ENCODE measurements around the gene PXDN. TPM values are rescaled to one million over a fixed set of nuclear protein-coding genes. Genes with fewer than 3 reads are reported as not detected.

PXDN gene
- total RNA-seq, 8 experiments from 2014 or later = 0.46 to 80.9 (median 45.0) TPM

GRCh38 chr2:1674276-1674675, 70.0 kb downstream of the PXDN start:
- no peaks in the 10 kb centered on the region for H3K4me1 ChIP-seq (replicated peaks in 1 of 2)
- no peak overlapping the region for H3K4me3 ChIP-seq
- no peak overlapping the region for H3K27ac ChIP-seq
- 51 to 93% (median 89%) methylated on average over 2 to 5 of the region's 9 CpGs; no CpG with 5 or more reads in 5 of the 10 experiments for WGBS, 10 experiments
- in situ Hi-C loops (cut with MboI; ENCODE audit: low pct_unique_long_range_greater_than_20kb in 2 of 9, low sequenced_read_pairs in 9 of 9, unreplicated experiment in 9 of 9) = no loop called here
- no peak for ATAC-seq (replicated peaks in 6 of 8)

GRCh38 chr2:1673160-1673944, 71.0 kb downstream of the PXDN start:
- no peak for ATAC-seq (replicated peaks in 6 of 8)

GRCh38 chr2:1672738-1673137, 71.6 kb downstream of the PXDN start:
- WGBS, 10 experiments = 80 to 100% (median 100%) methylated on average over 1 to 5 of the region's 5 CpGs; no CpG with 5 or more reads in 6 of the 10 experiments
- in situ Hi-C loops (cut with MboI; ENCODE audit: low pct_unique_long_range_greater_than_20kb in 2 of 9, low sequenced_read_pairs in 9 of 9, unreplicated experiment in 9 of 9) = no loop called here

More at GRCh38 chr2:1673160-1673944, 71.0 kb downstream of the PXDN start:
- in situ Hi-C loops (cut with MboI; ENCODE audit: low pct_unique_long_range_greater_than_20kb in 2 of 9, low sequenced_read_pairs in 9 of 9, unreplicated experiment in 9 of 9) = no loop called here
- WGBS, 10 experiments = 69 to 100% (median 90%) methylated on average over 1 to 10 of the region's 18 CpGs; no CpG with 5 or more reads in 1 of the 10 experiments
- no peak overlapping the region for H3K4me3 ChIP-seq
- H3K4me1 ChIP-seq (replicated peaks in 1 of 2) = no peaks in the 10 kb centered on the region
- H3K27ac ChIP-seq = no peak overlapping the region

GRCh38 chr2:1671916-1672315, 72.4 kb downstream of the PXDN start:
- Histone ChIP-seq H3K4me3 (no peak overlapping the region), H3K27ac (no peak overlapping the region), H3K4me1 (replicated peaks in 1 of 2) (no peaks in the 10 kb centered on the region)
- WGBS, 10 experiments = 73 to 100% (median 95%) methylated on average over 1 to 3 of the region's 3 CpGs; no CpG with 5 or more reads in 1 of the 10 experiments
- in situ Hi-C loops (cut with MboI; ENCODE audit: low pct_unique_long_range_greater_than_20kb in 2 of 9, low sequenced_read_pairs in 9 of 9, unreplicated experiment in 9 of 9) = no loop called here
- ATAC-seq (replicated peaks in 6 of 8) = no peak

More at GRCh38 chr2:1672738-1673137, 71.6 kb downstream of the PXDN start:
- no peak for ATAC-seq (replicated peaks in 6 of 8)
- no peak overlapping the region for H3K4me3 ChIP-seq
- no peaks in the 10 kb centered on the region for H3K4me1 ChIP-seq (replicated peaks in 1 of 2)
- no peak overlapping the region for H3K27ac ChIP-seq

GRCh38 chr2:1670636-1671035, 73.7 kb downstream of the PXDN start:
- H3K4me3 ChIP-seq = no peak overlapping the region
- H3K27ac ChIP-seq = no peak overlapping the region
- no peak for ATAC-seq (replicated peaks in 6 of 8)
- 17 to 87% (median 64%) methylated on average over 1 to 6 of the region's 6 CpGs; no CpG with 5 or more reads in 2 of the 10 experiments for WGBS, 10 experiments
- in situ Hi-C loops (cut with MboI; ENCODE audit: low pct_unique_long_range_greater_than_20kb in 2 of 9, low sequenced_read_pairs in 9 of 9, unreplicated experiment in 9 of 9) = no loop called here
- no peaks in the 10 kb centered on the region for H3K4me1 ChIP-seq (replicated peaks in 1 of 2)

GRCh38 chr2:1665761-1666505, 78.4 kb downstream of the PXDN start:
- Histone ChIP-seq H3K4me3 (no peak overlapping the region), H3K4me1 (replicated peaks in 1 of 2) (no peaks in the 10 kb centered on the region), H3K27ac (no peak overlapping the region)
- ATAC-seq (replicated peaks in 6 of 8) = no peak
- in situ Hi-C loops (cut with MboI; ENCODE audit: low pct_unique_long_range_greater_than_20kb in 2 of 9, low sequenced_read_pairs in 9 of 9, unreplicated experiment in 9 of 9) = no loop called here
- WGBS, 10 experiments = 61 to 98% (median 87%) methylated on average over 2 to 17 of the region's 29 CpGs; no CpG with 5 or more reads in 1 of the 10 experiments

GRCh38 chr2:1664698-1665097, 79.6 kb downstream of the PXDN start:
- no peak for ATAC-seq (replicated peaks in 6 of 8)
- H3K4me3 ChIP-seq = no peak overlapping the region
- in situ Hi-C loops (cut with MboI; ENCODE audit: low pct_unique_long_range_greater_than_20kb in 2 of 9, low sequenced_read_pairs in 9 of 9, unreplicated experiment in 9 of 9) = no loop called here
- no peaks in the 10 kb centered on the region for H3K4me1 ChIP-seq (replicated peaks in 1 of 2)
- H3K27ac ChIP-seq = no peak overlapping the region
- WGBS, 10 experiments = 70 to 100% (median 93%) methylated on average over 1 to 10 of the region's 18 CpGs; no CpG with 5 or more reads in 4 of the 10 experiments

- ATAC-seq (replicated peaks in 6 of 8) = no peak
- 51 to 95% (median 75%) methylated on average over 1 to 4 of the region's 9 CpGs; no CpG with 5 or more reads in 2 of the 10 experiments for WGBS, 10 experiments
- Histone ChIP-seq H3K4me3 (no peak overlapping the region), H3K4me1 (replicated peaks in 1 of 2) (no peaks in the 10 kb centered on the region), H3K27ac (no peak overlapping the region)
- in situ Hi-C loops (cut with MboI; ENCODE audit: low pct_unique_long_range_greater_than_20kb in 2 of 9, low sequenced_read_pairs in 9 of 9, unreplicated experiment in 9 of 9) = no loop called here
These were observed 80.2 kb downstream of the PXDN start for GRCh38 chr2:1664076-1664605.

GRCh38 chr2:1663621-1664020, 80.7 kb downstream of the PXDN start:
- no peak overlapping the region for H3K27ac ChIP-seq
- ATAC-seq (replicated peaks in 6 of 8) = no peak
- in situ Hi-C loops (cut with MboI; ENCODE audit: low pct_unique_long_range_greater_than_20kb in 2 of 9, low sequenced_read_pairs in 9 of 9, unreplicated experiment in 9 of 9) = no loop called here

GRCh38 chr2:1662606-1663180, 81.6 kb downstream of the PXDN start:
- WGBS, 10 experiments = 33 to 100% (median 90%) methylated on average over 1 to 7 of the region's 19 CpGs; no CpG with 5 or more reads in 3 of the 10 experiments
- ATAC-seq (replicated peaks in 6 of 8) = no peak
- no peak overlapping the region for H3K27ac ChIP-seq
- H3K4me1 ChIP-seq (replicated peaks in 1 of 2) = no peaks in the 10 kb centered on the region
- H3K4me3 ChIP-seq = no peak overlapping the region
- in situ Hi-C loops (cut with MboI; ENCODE audit: low pct_unique_long_range_greater_than_20kb in 2 of 9, low sequenced_read_pairs in 9 of 9, unreplicated experiment in 9 of 9) = no loop called here

More at GRCh38 chr2:1663621-1664020, 80.7 kb downstream of the PXDN start:
- Histone ChIP-seq H3K4me3 (no peak overlapping the region), H3K4me1 (replicated peaks in 1 of 2) (no peaks in the 10 kb centered on the region)
- WGBS, 10 experiments = 80 to 100% (median 100%) methylated on average over 1 to 7 of the region's 16 CpGs; no CpG with 5 or more reads in 3 of the 10 experiments

- no peak for ATAC-seq (replicated peaks in 6 of 8)
- no peak overlapping the region for H3K4me3 ChIP-seq
- in situ Hi-C loops (cut with MboI; ENCODE audit: low pct_unique_long_range_greater_than_20kb in 2 of 9, low sequenced_read_pairs in 9 of 9, unreplicated experiment in 9 of 9) = no loop called here
- no peaks in the 10 kb centered on the region for H3K4me1 ChIP-seq (replicated peaks in 1 of 2)
- H3K27ac ChIP-seq = no peak overlapping the region
- WGBS, 10 experiments = 74 to 100% (median 90%) methylated on average over 1 to 11 of the region's 19 CpGs; no CpG with 5 or more reads in 3 of the 10 experiments
These were observed 82.3 kb downstream of the PXDN start for GRCh38 chr2:1661891-1662605.
